Panc1 (cell line): ENCODE measurements around the gene IFI16. TPM values are rescaled to one million over a fixed set of nuclear protein-coding genes. Genes with fewer than 3 reads are reported as not detected.

ENCODE experiments used
- ATAC-seq: fragments of 200-7000 bp; cut with Tn5 transposase; 2 replicates; pipeline ENCODE4 v1.9.1; 2020; ENCODE audit warnings: mild to moderate bottlenecking, moderate library complexity
- BruUV-seq: library from RNA; stranded (reverse); fragments of 400-500 nt; replicated peaks from 2 replicates; lab custom pipeline; 2021; lab: Mats Ljungman, UMichigan
- CTCF ChIA-PET: fragments of 300-600 bp; sonication (Branson Sonifier 250); formaldehyde crosslinking; loops from one replicate; lab custom pipeline; 2022; ENCODE audit warnings: antibody characterized with exemption; lab: Charles Lee
- POLR2A ChIA-PET: fragments of 300-600 bp; sonication (Branson Sonifier 250); formaldehyde crosslinking; loops from one replicate; lab custom pipeline; 2022; ENCODE audit warnings: antibody characterized with exemption; lab: Charles Lee
- DNase-seq: peaks from one replicate; pipeline ENCODE4 v3.0.0-alpha.2; 2010; ENCODE audit warnings: low read depth, low spot score
- H3K27ac ChIP-seq: 2 replicates; pipeline ENCODE4 v1.5.1; 2011; ENCODE audit warnings: mild to moderate bottlenecking, low read length, inconsistent platforms
- H3K27me3 ChIP-seq: fragments of 200-500 bp; sonication (Bioruptor generic); 2 replicates; pipeline ENCODE4 v1.6.0; 2014; ENCODE audit warnings: low read length, inconsistent platforms; ENCODE audit not compliant: control insufficient read depth, insufficient read depth
- H3K36me3 ChIP-seq: fragments of 200-500 bp; sonication (Bioruptor generic); 2 replicates; pipeline ENCODE4 v1.5.1; 2014; ENCODE audit warnings: inconsistent platforms, mild to moderate bottlenecking, low read length, moderate library complexity; ENCODE audit not compliant: control insufficient read depth, insufficient read depth
- H3K4me1 ChIP-seq: 2 replicates; pipeline ENCODE4 v1.5.1; 2011; ENCODE audit warnings: inconsistent platforms, mild to moderate bottlenecking, low read length, moderate library complexity; ENCODE audit not compliant: control insufficient read depth, insufficient read depth
- H3K4me3 ChIP-seq, 2 experiments: 2 replicates each; pipeline ENCODE4 v1.5.1; 2011 to 2012; ENCODE audit warnings: low read depth in 2 of 2, low read length in 2 of 2, mild to moderate bottlenecking in 2 of 2, inconsistent platforms in 1 of 2, moderate library complexity in 1 of 2
- H3K9me3 ChIP-seq: fragments of 200-500 bp; sonication (Bioruptor generic); 2 replicates; pipeline ENCODE4 v1.5.1; 2014; ENCODE audit warnings: low read depth, mild to moderate bottlenecking, inconsistent platforms, low read length, moderate library complexity; ENCODE audit not compliant: control insufficient read depth, insufficient read depth
- CTCF ChIP-seq: fragments of 450-650 bp; IDR thresholded peaks from 2 replicates; pipeline ENCODE4 v1.5.1; 2017; ENCODE audit warnings: mild to moderate bottlenecking
- POLR2AphosphoS5 ChIP-seq: IDR thresholded peaks from 2 replicates; pipeline ENCODE4 v1.6.1; 2012; ENCODE audit warnings: mild to moderate bottlenecking, low read depth, low read length, moderate library complexity
- REST ChIP-seq, 2 experiments: IDR thresholded peaks; 2 replicates each; pipeline ENCODE4 v1.6.1; 2011 to 2012; ENCODE audit warnings: low read depth in 2 of 2, control low read depth in 1 of 2, low read length in 1 of 2, mild to moderate bottlenecking in 1 of 2, moderate library complexity in 1 of 2; ENCODE audit not compliant: insufficient read depth in 1 of 2
- SIN3A ChIP-seq: IDR thresholded peaks from 2 replicates; pipeline ENCODE4 v1.6.1; 2012; ENCODE audit warnings: low read depth, mild to moderate bottlenecking, low read length, moderate library complexity, borderline replicate concordance; ENCODE audit not compliant: insufficient read depth
- TCF7L2 ChIP-seq: IDR thresholded peaks from 2 replicates; pipeline ENCODE4 v1.6.1; 2011; ENCODE audit warnings: mild to moderate bottlenecking, low read depth, low read length, inconsistent platforms
- in situ Hi-C: cut with HindIII; loops from 2 replicates; pipeline ENCODE4 v1.10.0; 2016; ENCODE audit warnings: low sequenced_read_pairs, low pct_unique_long_range_greater_than_20kb
- intact Hi-C: fragments of 100-400 bp; cut with micrococcal nuclease; formaldehyde crosslinking; loops from one replicate; pipeline ENCODE4 v1.10.0; 2022; ENCODE audit not compliant: unreplicated experiment
- total RNA-seq: library from RNA; stranded (reverse); gene quantifications from one replicate; pipeline ENCODE4 v1.2.1, GENCODE V29; 2021; ENCODE audit not compliant: unreplicated experiment

The IFI16 gene
- total RNA-seq, 1 experiment from 2014 or later, result 0.36 TPM

- DNase-seq (no peak), ATAC-seq (no peak)
- Histone ChIP-seq H3K36me3 (no peaks in the 10 kb centered on the region), H3K4me1 (no peaks in the 10 kb centered on the region), H3K27me3 (no peaks in the 10 kb centered on the region), H3K4me3 (no peak overlapping the region), H3K9me3 (no peaks in the 10 kb centered on the region), H3K27ac (no peak overlapping the region)
- ChIA-PET CTCF (no interaction called here), POLR2A (no interaction called here)
- TF ChIP-seq POLR2AphosphoS5, result no peak
- TF ChIP-seq REST (IDR thresholded peaks at IDR 0.05; ENCODE audit: insufficient read depth in 1 of 2, low read depth in 2 of 2, low read length in 1 of 2), result no peak
- TF ChIP-seq TCF7L2, result no peak
- no peak for TF ChIP-seq SIN3A
- no peak for TF ChIP-seq CTCF
- intact Hi-C loops (no loop called here), in situ Hi-C loops (no loop called here)
- no TSS peak for BruUV-seq
These were observed 46.7 kb upstream of the IFI16 start for GRCh38 chr1:158962983-158963382.

GRCh38 chr1:158969166-158969565 lies 40.5 kb upstream of the IFI16 start:
- no peaks in the 10 kb centered on the region for H3K9me3 ChIP-seq
- H3K4me1 ChIP-seq, result no peaks in the 10 kb centered on the region
- in situ Hi-C loops (no loop called here), intact Hi-C loops (no loop called here)
- no peak overlapping the region for H3K4me3 ChIP-seq
- H3K27ac ChIP-seq, result no peak overlapping the region
- ChIA-PET POLR2A (no interaction called here), CTCF (no interaction called here)
- no peaks in the 10 kb centered on the region for H3K36me3 ChIP-seq
- no peak for TF ChIP-seq TCF7L2
- no peak for TF ChIP-seq CTCF
- no peak for TF ChIP-seq REST (IDR thresholded peaks at IDR 0.05; ENCODE audit: insufficient read depth in 1 of 2, low read depth in 2 of 2, low read length in 1 of 2)
- H3K27me3 ChIP-seq, result no peaks in the 10 kb centered on the region
- DNase-seq, result no peak
- no peak for ATAC-seq
- no TSS peak for BruUV-seq
